ENCODE data around the gene DDA1.

DNA sequence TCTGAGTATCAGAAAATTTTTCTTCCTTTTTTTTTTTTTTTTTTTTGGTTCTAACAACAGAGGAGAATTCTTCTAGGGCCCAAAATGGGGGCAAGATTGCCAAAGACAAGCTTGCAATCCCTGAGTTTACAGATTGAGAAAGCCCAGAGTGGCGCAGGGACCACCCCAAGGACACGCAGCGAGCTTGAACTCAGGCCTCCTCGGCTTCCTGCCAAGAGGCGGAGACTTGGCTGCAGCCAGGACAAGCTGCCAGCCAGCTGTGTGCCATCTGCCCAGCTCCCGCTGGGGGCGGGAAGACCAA is 4.2 kb upstream of the DDA1 start:
- TF ChIP-seq, protein P1, sequence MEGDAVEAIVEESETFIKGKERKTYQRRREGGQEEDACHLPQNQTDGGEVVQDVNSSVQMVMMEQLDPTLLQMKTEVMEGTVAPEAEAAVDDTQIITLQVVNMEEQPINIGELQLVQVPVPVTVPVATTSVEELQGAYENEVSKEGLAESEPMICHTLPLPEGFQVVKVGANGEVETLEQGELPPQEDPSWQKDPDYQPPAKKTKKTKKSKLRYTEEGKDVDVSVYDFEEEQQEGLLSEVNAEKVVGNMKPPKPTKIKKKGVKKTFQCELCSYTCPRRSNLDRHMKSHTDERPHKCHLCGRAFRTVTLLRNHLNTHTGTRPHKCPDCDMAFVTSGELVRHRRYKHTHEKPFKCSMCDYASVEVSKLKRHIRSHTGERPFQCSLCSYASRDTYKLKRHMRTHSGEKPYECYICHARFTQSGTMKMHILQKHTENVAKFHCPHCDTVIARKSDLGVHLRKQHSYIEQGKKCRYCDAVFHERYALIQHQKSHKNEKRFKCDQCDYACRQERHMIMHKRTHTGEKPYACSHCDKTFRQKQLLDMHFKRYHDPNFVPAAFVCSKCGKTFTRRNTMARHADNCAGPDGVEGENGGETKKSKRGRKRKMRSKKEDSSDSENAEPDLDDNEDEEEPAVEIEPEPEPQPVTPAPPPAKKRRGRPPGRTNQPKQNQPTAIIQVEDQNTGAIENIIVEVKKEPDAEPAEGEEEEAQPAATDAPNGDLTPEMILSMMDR (IDR thresholded peaks at IDR 0.05): no peak
- no peak for TF ChIP-seq EZH2 (IDR thresholded peaks at IDR 0.05)
- no peak for TF ChIP-seq EZH2phosphoT487 (IDR thresholded peaks at IDR 0.05)
